ENCODE data around the gene EMB. TPM values are rescaled to one million over a fixed set of nuclear protein-coding genes. Genes with fewer than 3 reads are reported as not detected.
"Not testable (repeated sequence)": the region's sequence is repeated elsewhere in the genome, so short reads cannot be mapped to it uniquely, and the experiment has no call there.

Gene EMB
- polyA plus RNA-seq, 3 donors = 51.9 to 191 (median 131) TPM

DNA sequence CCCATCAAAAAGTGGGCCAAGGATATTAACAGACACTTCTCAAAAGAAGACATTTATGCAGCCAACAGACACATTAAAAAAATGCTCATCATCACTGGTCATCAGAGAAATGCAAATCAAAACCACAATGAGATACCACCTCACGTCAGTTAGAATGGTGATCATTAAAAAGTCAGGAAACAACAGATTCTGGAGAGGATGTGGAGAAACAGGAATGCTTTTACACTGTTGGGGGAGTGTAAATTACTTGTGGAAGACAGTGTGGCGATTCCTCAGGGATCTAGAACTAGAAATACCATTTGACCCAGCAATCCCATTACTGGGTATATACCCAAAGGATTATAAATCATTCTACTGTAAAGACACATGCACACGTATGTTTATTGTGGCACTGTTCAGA is 48.8 kb downstream of the EMB start:
- H3K27me3 ChIP-seq (ENCODE audit: control insufficient read depth in 2 of 2, insufficient read depth in 2 of 2, low read length in 2 of 2); H3K9me3 ChIP-seq (replicated peaks in 1 of 2; ENCODE audit: control insufficient read depth in 1 of 2, insufficient read depth in 1 of 2, low read length in 2 of 2); H3K27ac ChIP-seq (ENCODE audit: low read depth in 1 of 2, low read length in 2 of 2); H2AFZ ChIP-seq (ENCODE audit: insufficient read depth, low read depth, low read length, poor library complexity, severe bottlenecking); H3K4me3 ChIP-seq (replicated peaks in 1 of 3; ENCODE audit: low read depth in 2 of 3, low read length in 3 of 3); DNase-seq; intact Hi-C loops (cut with micrococcal nuclease); H3K27me3 Mint-ChIP-seq (ENCODE audit: low read depth in 3 of 3); H3K9me3 Mint-ChIP-seq; H3K4me2 ChIP-seq (replicated peaks; ENCODE audit: extremely low read depth, low read length, poor library complexity, severe bottlenecking); H3K4me3 Mint-ChIP-seq; H3K4me1 ChIP-seq (ENCODE audit: control insufficient read depth in 1 of 2, insufficient read depth in 2 of 2, low read length in 2 of 2); H4K20me1 ChIP-seq (ENCODE audit: insufficient read depth, low read length); H3K9ac ChIP-seq (ENCODE audit: insufficient read depth, low read length, poor library complexity, severe bottlenecking): not testable (repeated sequence)
- H3K79me2 ChIP-seq (ENCODE audit: insufficient read depth, low read length) = peaks cover 20% of the 10 kb centered on the region
- peak overlapping the region in 1 of 7 donors; percentile 32 for H3K27ac Mint-ChIP-seq
- WGBS (ENCODE audit: insufficient coverage) = no CpG with 5 or more reads among the region's 3 CpGs
- H3K4me1 Mint-ChIP-seq = peaks cover 20% of the 10 kb centered on the region
- peaks cover 55 to 57% of the 10 kb centered on the region in 2 donors for H3K36me3 Mint-ChIP-seq
- peaks cover 12 to 55% of the 10 kb centered on the region in 2 donors for H3K36me3 ChIP-seq (replicated peaks in 1 of 2; ENCODE audit: control insufficient read depth in 1 of 2, insufficient read depth in 2 of 2, low read length in 2 of 2)

GRCh38 chr5:50384381-50384780 is 56.7 kb downstream of the EMB start:
- H3K4me2 ChIP-seq (replicated peaks; ENCODE audit: extremely low read depth, low read length, poor library complexity, severe bottlenecking); DNase-seq; H3K4me3 ChIP-seq (replicated peaks in 1 of 3; ENCODE audit: low read depth in 2 of 3, low read length in 3 of 3); H3K9me3 ChIP-seq (replicated peaks in 1 of 2; ENCODE audit: control insufficient read depth in 1 of 2, insufficient read depth in 1 of 2, low read length in 2 of 2); intact Hi-C loops (cut with micrococcal nuclease); H2AFZ ChIP-seq (ENCODE audit: insufficient read depth, low read depth, low read length, poor library complexity, severe bottlenecking); H3K4me3 Mint-ChIP-seq; H3K4me1 Mint-ChIP-seq; H3K27ac ChIP-seq (ENCODE audit: low read depth in 1 of 2, low read length in 2 of 2); H3K9ac ChIP-seq (ENCODE audit: insufficient read depth, low read length, poor library complexity, severe bottlenecking); H3K27me3 ChIP-seq (ENCODE audit: control insufficient read depth in 2 of 2, insufficient read depth in 2 of 2, low read length in 2 of 2); H3K27me3 Mint-ChIP-seq (ENCODE audit: low read depth in 3 of 3); H3K4me1 ChIP-seq (ENCODE audit: control insufficient read depth in 1 of 2, insufficient read depth in 2 of 2, low read length in 2 of 2); H3K9me3 Mint-ChIP-seq; H4K20me1 ChIP-seq (ENCODE audit: insufficient read depth, low read length); H3K79me2 ChIP-seq (ENCODE audit: insufficient read depth, low read length): not testable (repeated sequence)
- WGBS (ENCODE audit: insufficient coverage) = 8% methylated on average over 1 of the region's 2 CpGs
- Mint-ChIP-seq H3K36me3 (peaks cover 40 to 57% of the 10 kb centered on the region in 2 donors), H3K27ac (peak overlapping the region in 1 of 7 donors; percentile 26)
- peaks cover 8 to 44% of the 10 kb centered on the region in 2 donors for H3K36me3 ChIP-seq (replicated peaks in 1 of 2; ENCODE audit: control insufficient read depth in 1 of 2, insufficient read depth in 2 of 2, low read length in 2 of 2)

DNA sequence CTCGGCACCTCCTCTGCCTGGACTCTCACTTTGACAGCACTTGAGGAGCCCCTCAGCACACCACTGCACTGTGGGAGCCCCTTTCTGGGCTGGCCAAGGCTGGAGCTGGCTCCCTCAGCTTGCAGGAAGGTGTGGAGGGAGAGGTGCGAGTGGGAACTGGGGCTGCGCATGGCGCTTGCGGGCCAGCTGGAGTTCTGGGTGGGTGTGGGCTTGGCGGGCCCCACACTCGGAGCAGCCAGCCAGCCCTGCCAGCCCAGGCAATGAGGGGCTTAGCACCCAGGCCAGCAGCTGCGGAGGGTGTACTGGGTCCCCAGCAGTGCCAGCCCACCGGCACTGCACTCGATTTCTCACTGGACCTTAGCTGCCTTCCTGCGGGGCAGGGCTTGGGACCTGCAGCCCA is 64.4 kb downstream of the EMB start:
- DNase-seq; H3K27me3 ChIP-seq (ENCODE audit: control insufficient read depth in 2 of 2, insufficient read depth in 2 of 2, low read length in 2 of 2); intact Hi-C loops (cut with micrococcal nuclease); H3K4me3 Mint-ChIP-seq; H3K4me1 Mint-ChIP-seq; H3K4me3 ChIP-seq (replicated peaks in 1 of 3; ENCODE audit: low read depth in 2 of 3, low read length in 3 of 3); H3K4me1 ChIP-seq (ENCODE audit: control insufficient read depth in 1 of 2, insufficient read depth in 2 of 2, low read length in 2 of 2); H2AFZ ChIP-seq (ENCODE audit: insufficient read depth, low read depth, low read length, poor library complexity, severe bottlenecking); H4K20me1 ChIP-seq (ENCODE audit: insufficient read depth, low read length); H3K9me3 ChIP-seq (replicated peaks in 1 of 2; ENCODE audit: control insufficient read depth in 1 of 2, insufficient read depth in 1 of 2, low read length in 2 of 2); H3K27ac ChIP-seq (ENCODE audit: low read depth in 1 of 2, low read length in 2 of 2); H3K79me2 ChIP-seq (ENCODE audit: insufficient read depth, low read length); H3K9ac ChIP-seq (ENCODE audit: insufficient read depth, low read length, poor library complexity, severe bottlenecking); H3K27me3 Mint-ChIP-seq (ENCODE audit: low read depth in 3 of 3); H3K4me2 ChIP-seq (replicated peaks; ENCODE audit: extremely low read depth, low read length, poor library complexity, severe bottlenecking): not testable (repeated sequence)
- Mint-ChIP-seq H3K9me3 (peaks cover under 1 to 22% (median 10%) of the 10 kb centered on the region in 7 donors), H3K36me3 (peaks cover 58 to 59% of the 10 kb centered on the region in 2 donors), H3K27ac (peak overlapping the region in 1 of 7 donors; percentile 42)
- 96% methylated on average over 11 of the region's 11 CpGs for whole genome bisulfite sequencing (ENCODE audit: insufficient coverage)
- H3K36me3 ChIP-seq (replicated peaks in 1 of 2; ENCODE audit: control insufficient read depth in 1 of 2, insufficient read depth in 2 of 2, low read length in 2 of 2) = peaks cover 0 to 33% of the 10 kb centered on the region in 2 donors

GRCh38 chr5:50369287-50370033 is 71.6 kb downstream of the EMB start:
- WGBS (ENCODE audit: insufficient coverage) = 100% methylated on average over 11 of the region's 16 CpGs
- H3K9ac ChIP-seq (ENCODE audit: insufficient read depth, low read length, poor library complexity, severe bottlenecking); H3K4me3 Mint-ChIP-seq; H3K4me3 ChIP-seq (replicated peaks in 1 of 3; ENCODE audit: low read depth in 2 of 3, low read length in 3 of 3); H3K27ac ChIP-seq (ENCODE audit: low read depth in 1 of 2, low read length in 2 of 2); H4K20me1 ChIP-seq (ENCODE audit: insufficient read depth, low read length); H3K27me3 Mint-ChIP-seq (ENCODE audit: low read depth in 3 of 3); H3K27me3 ChIP-seq (ENCODE audit: control insufficient read depth in 2 of 2, insufficient read depth in 2 of 2, low read length in 2 of 2); DNase-seq; H2AFZ ChIP-seq (ENCODE audit: insufficient read depth, low read depth, low read length, poor library complexity, severe bottlenecking); H3K27ac Mint-ChIP-seq; H3K79me2 ChIP-seq (ENCODE audit: insufficient read depth, low read length); H3K4me2 ChIP-seq (replicated peaks; ENCODE audit: extremely low read depth, low read length, poor library complexity, severe bottlenecking); intact Hi-C loops (cut with micrococcal nuclease): not testable (repeated sequence)
- peaks cover 0 to 15% of the 10 kb centered on the region in 2 donors for H3K9me3 ChIP-seq (replicated peaks in 1 of 2; ENCODE audit: control insufficient read depth in 1 of 2, insufficient read depth in 1 of 2, low read length in 2 of 2)
- peaks cover 21% of the 10 kb centered on the region for H3K4me1 Mint-ChIP-seq
- H3K36me3 Mint-ChIP-seq = peaks cover 46 to 64% of the 10 kb centered on the region in 2 donors
- peaks cover 22 to 56% (median 38%) of the 10 kb centered on the region in 7 donors for H3K9me3 Mint-ChIP-seq
- peaks cover 0 to 41% of the 10 kb centered on the region in 2 donors for H3K36me3 ChIP-seq (replicated peaks in 1 of 2; ENCODE audit: control insufficient read depth in 1 of 2, insufficient read depth in 2 of 2, low read length in 2 of 2)
- peaks cover 6 to 11% of the 10 kb centered on the region in 2 donors for H3K4me1 ChIP-seq (ENCODE audit: control insufficient read depth in 1 of 2, insufficient read depth in 2 of 2, low read length in 2 of 2)

Data from CD14-positive monocyte (primary cell).